Neural progenitor cell (in vitro differentiated cells): ENCODE data around the gene AOX1. TPM values are rescaled to one million over a fixed set of nuclear protein-coding genes. Genes with fewer than 3 reads are reported as not detected.

Experiments used
- DNase-seq: peaks from one replicate; pipeline ENCODE4 v3.0.0-alpha.2; 2016; ENCODE audit warnings: low spot score
- H2AFZ ChIP-seq: fragments of 200-600 bp; sonication (generic); replicated peaks from 2 replicates; pipeline ENCODE4 v1.6.1; 2016; ENCODE audit warnings: antibody characterized with exemption
- H3F3A ChIP-seq: fragments of 200-600 bp; sonication (generic); 2 replicates; pipeline ENCODE4 v1.6.1; 2016; ENCODE audit warnings: antibody characterized with exemption, low read depth
- H3K27ac ChIP-seq: fragments of 200-600 bp; sonication (generic); 2 replicates; pipeline ENCODE4 v1.5.1; 2016; ENCODE audit warnings: mild to moderate bottlenecking
- H3K27me3 ChIP-seq: fragments of 200-600 bp; sonication (generic); 2 replicates; pipeline ENCODE4 v1.6.1; 2016; ENCODE audit warnings: mild to moderate bottlenecking, moderate library complexity
- H3K36me3 ChIP-seq: fragments of 200-600 bp; sonication (generic); 2 replicates; pipeline ENCODE4 v1.5.1; 2016
- H3K4me1 ChIP-seq: fragments of 200-600 bp; sonication (generic); 2 replicates; pipeline ENCODE4 v1.6.1; 2016; ENCODE audit warnings: mixed run types
- H3K4me2 ChIP-seq: fragments of 200-600 bp; sonication (generic); 2 replicates; pipeline ENCODE4 v1.6.1; 2016
- H3K4me3 ChIP-seq: fragments of 200-600 bp; sonication (generic); 2 replicates; pipeline ENCODE4 v1.5.1; 2016
- H3K79me2 ChIP-seq: fragments of 200-600 bp; sonication (generic); 2 replicates; pipeline ENCODE4 v1.6.1; 2016; ENCODE audit warnings: low read depth
- H3K9ac ChIP-seq: fragments of 200-600 bp; sonication (generic); 2 replicates; pipeline ENCODE4 v1.6.1; 2016
- H3K9me3 ChIP-seq: fragments of 200-600 bp; sonication (generic); 2 replicates; pipeline ENCODE4 v1.5.1; 2016; ENCODE audit warnings: low read depth
- H4K20me1 ChIP-seq: fragments of 200-600 bp; sonication (generic); 2 replicates; pipeline ENCODE4 v1.6.1; 2016; ENCODE audit warnings: low read depth
- H3K27ac Mint-ChIP-seq: 3 replicates; pipeline ENCODE4 v1.8.0; 2021; ENCODE audit warnings: mixed read lengths
- H3K27me3 Mint-ChIP-seq: 2 replicates; pipeline ENCODE4 v1.8.0; 2022; ENCODE audit warnings: low read depth, mild to moderate bottlenecking, inconsistent platforms, moderate library complexity, mixed read lengths; ENCODE audit not compliant: insufficient read depth
- H3K36me3 Mint-ChIP-seq: 3 replicates; pipeline ENCODE4 v1.8.0; 2021; ENCODE audit warnings: mixed read lengths
- H3K4me1 Mint-ChIP-seq: 3 replicates; pipeline ENCODE4 v1.8.0; 2021; ENCODE audit warnings: mixed read lengths
- H3K4me3 Mint-ChIP-seq: 3 replicates; pipeline ENCODE4 v1.8.0; 2021; ENCODE audit warnings: mild to moderate bottlenecking, moderate library complexity, mixed read lengths
- H3K9me3 Mint-ChIP-seq: 3 replicates; pipeline ENCODE4 v1.8.0; 2020; ENCODE audit warnings: mixed read lengths
- CTCF ChIP-seq: fragments of 200-600 bp; sonication (generic); IDR thresholded peaks from 2 replicates; pipeline ENCODE4 v1.5.1; 2017; ENCODE audit warnings: antibody characterized with exemption, mild to moderate bottlenecking
- EZH2 ChIP-seq: fragments of 200-600 bp; sonication (generic); IDR thresholded peaks from 2 replicates; pipeline ENCODE4 v1.6.1; 2017; ENCODE audit warnings: antibody characterized with exemption, mild to moderate bottlenecking, moderate library complexity
- EZH2phosphoT487 ChIP-seq: fragments of 200-600 bp; sonication (generic); IDR thresholded peaks from 2 replicates; pipeline ENCODE4 v1.6.1; 2017; ENCODE audit warnings: antibody characterized with exemption
- total RNA-seq: library from RNA; depleted of rRNA; stranded (reverse); fragments of >200 nt; gene quantifications from 2 replicates; pipeline ENCODE4 v1.2.3, GENCODE V29; 2015; ENCODE audit warnings: low replicate concordance

The AOX1 gene
- total RNA-seq, 1 donor from 2014 or later = 6.2 TPM

DNA sequence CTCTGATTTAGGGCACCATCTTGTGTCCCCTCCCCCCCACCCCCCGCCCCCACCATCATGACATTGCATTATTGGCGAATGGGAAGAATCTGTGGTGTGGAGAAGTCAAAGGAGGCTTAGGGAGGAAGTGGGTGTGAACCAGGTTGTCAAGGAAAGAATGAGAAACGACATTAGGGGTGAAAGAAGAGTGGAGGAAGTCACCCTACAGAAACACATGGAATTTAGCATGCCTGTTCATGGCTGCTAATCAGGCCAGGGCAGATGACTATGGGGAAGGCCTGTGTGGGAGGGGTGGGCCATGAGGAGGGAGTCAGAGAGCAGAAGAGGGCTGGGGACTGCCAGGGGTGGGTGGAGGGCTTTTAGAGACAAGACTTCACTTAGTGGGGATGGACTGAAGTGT, 81.6 kb downstream of the AOX1 start:
- Histone ChIP-seq H3K4me1 (no peaks in the 10 kb centered on the region), H3K27me3 (no peaks in the 10 kb centered on the region), H3K36me3 (no peaks in the 10 kb centered on the region), H2AFZ (no peak overlapping the region), H3K9ac (no peak overlapping the region), H3K4me3 (no peak overlapping the region), H3K9me3 (no peaks in the 10 kb centered on the region), H4K20me1 (no peaks in the 10 kb centered on the region), H3K79me2 (no peaks in the 10 kb centered on the region), H3F3A (no peaks in the 10 kb centered on the region), H3K4me2 (no peak overlapping the region), H3K27ac (no peak overlapping the region)
- H3K4me1 Mint-ChIP-seq = peaks cover 3% of the 10 kb centered on the region
- no peaks in the 10 kb centered on the region for H3K27me3 Mint-ChIP-seq
- no peak for DNase-seq
- no peak overlapping the region for H3K4me3 Mint-ChIP-seq
- no peaks in the 10 kb centered on the region for H3K36me3 Mint-ChIP-seq
- H3K9me3 Mint-ChIP-seq = no peaks in the 10 kb centered on the region
- H3K27ac Mint-ChIP-seq = no peak overlapping the region
- no peak for TF ChIP-seq EZH2phosphoT487
- no peak for TF ChIP-seq EZH2
- no peak for TF ChIP-seq CTCF

DNA sequence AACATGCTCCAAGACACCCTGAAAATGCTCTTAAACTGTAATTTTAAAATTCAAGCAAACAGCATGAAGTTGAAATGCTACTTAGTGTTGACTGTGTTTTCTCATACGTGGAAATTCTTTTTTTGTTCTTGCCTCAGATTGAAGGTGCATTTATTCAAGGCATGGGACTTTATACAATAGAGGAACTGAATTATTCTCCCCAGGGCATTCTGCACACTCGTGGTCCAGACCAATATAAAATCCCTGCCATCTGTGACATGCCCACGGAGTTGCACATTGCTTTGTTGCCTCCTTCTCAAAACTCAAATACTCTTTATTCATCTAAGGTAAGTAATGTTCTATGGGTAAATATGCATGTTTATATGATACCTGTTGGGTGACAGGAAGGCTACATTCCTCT, 82.7 kb downstream of the AOX1 start:
- Mint-ChIP-seq H3K4me1 (peaks cover 8% of the 10 kb centered on the region), H3K4me3 (no peak overlapping the region), H3K27ac (no peak overlapping the region), H3K27me3 (peaks cover 2% of the 10 kb centered on the region), H3K9me3 (no peaks in the 10 kb centered on the region), H3K36me3 (no peaks in the 10 kb centered on the region)
- Histone ChIP-seq H3K4me3 (no peak overlapping the region), H3K9me3 (no peaks in the 10 kb centered on the region), H2AFZ (no peak overlapping the region), H3K79me2 (no peaks in the 10 kb centered on the region), H3K4me1 (no peaks in the 10 kb centered on the region), H3K9ac (no peak overlapping the region), H3K27me3 (no peaks in the 10 kb centered on the region), H3K4me2 (no peak overlapping the region), H3K36me3 (no peaks in the 10 kb centered on the region), H4K20me1 (no peaks in the 10 kb centered on the region), H3F3A (no peaks in the 10 kb centered on the region), H3K27ac (no peak overlapping the region)
- TF ChIP-seq EZH2 = no peak
- TF ChIP-seq CTCF = no peak
- no peak for TF ChIP-seq EZH2phosphoT487
- DNase-seq = no peak

DNA sequence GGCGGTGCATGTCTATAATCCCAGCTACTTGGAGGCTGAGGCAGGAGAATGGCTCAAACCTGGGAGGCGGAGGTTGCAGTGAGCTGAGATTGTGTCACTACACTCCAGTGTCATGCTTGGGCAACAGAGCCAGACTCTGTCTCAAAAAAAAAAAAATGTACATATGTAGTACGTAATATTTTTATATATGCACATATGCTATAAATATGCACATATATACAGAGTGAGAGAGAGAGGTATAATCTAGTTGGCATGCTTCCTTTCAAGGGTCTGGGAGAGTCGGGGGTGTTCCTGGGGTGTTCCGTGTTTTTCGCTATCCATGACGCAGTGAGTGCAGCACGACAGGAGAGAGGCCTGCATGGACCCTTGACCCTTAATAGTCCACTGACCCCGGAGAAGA, 83.5 kb downstream of the AOX1 start:
- H3K4me1 Mint-ChIP-seq = peaks cover 11% of the 10 kb centered on the region
- H3K27ac Mint-ChIP-seq = no peak overlapping the region
- Histone ChIP-seq H3K27me3 (no peaks in the 10 kb centered on the region), H3K9ac (no peak overlapping the region), H2AFZ (no peak overlapping the region), H3K27ac (no peak overlapping the region), H3K4me1 (no peaks in the 10 kb centered on the region), H3K4me3 (no peak overlapping the region), H3K79me2 (no peaks in the 10 kb centered on the region), H4K20me1 (no peaks in the 10 kb centered on the region), H3K4me2 (no peak overlapping the region), H3F3A (no peaks in the 10 kb centered on the region), H3K36me3 (no peaks in the 10 kb centered on the region), H3K9me3 (no peaks in the 10 kb centered on the region)
- H3K9me3 Mint-ChIP-seq = no peaks in the 10 kb centered on the region
- no peak for DNase-seq
- H3K27me3 Mint-ChIP-seq = peaks cover 2% of the 10 kb centered on the region
- H3K36me3 Mint-ChIP-seq = no peaks in the 10 kb centered on the region
- TF ChIP-seq EZH2phosphoT487 = no peak
- TF ChIP-seq CTCF = no peak
- TF ChIP-seq EZH2 = no peak
- H3K4me3 Mint-ChIP-seq = no peak overlapping the region
